Stomach smooth muscle (tissue), 2 donors: ENCODE measurements around the gene EGFR.

ENCODE experiments used
- H3K27ac ChIP-seq: one replicate; pipeline ENCODE4 v1.7.0; 2013; ENCODE audit warnings: mild to moderate bottlenecking, low read length, inconsistent platforms
- H3K27me3 ChIP-seq, 2 donors: one replicate each; pipeline ENCODE4 v1.7.0; 2013; ENCODE audit warnings: low read length in 2 of 2; ENCODE audit not compliant: insufficient read depth in 2 of 2, control insufficient read depth in 1 of 2
- H3K36me3 ChIP-seq, 2 donors: one replicate each; pipeline ENCODE4 v1.7.0; 2013; ENCODE audit warnings: low read length in 2 of 2; ENCODE audit not compliant: control insufficient read depth in 2 of 2, insufficient read depth in 2 of 2
- H3K4me1 ChIP-seq: one replicate; pipeline ENCODE4 v1.7.0; 2013; ENCODE audit warnings: low read length; ENCODE audit not compliant: control insufficient read depth, insufficient read depth
- H3K4me3 ChIP-seq, 2 donors: one replicate each; pipeline ENCODE4 v1.7.0; 2013; ENCODE audit warnings: low read length in 2 of 2
- H3K9ac ChIP-seq, 2 donors: one replicate each; pipeline ENCODE4 v1.7.0; 2013; ENCODE audit warnings: low read length in 2 of 2, mild to moderate bottlenecking in 1 of 2
- H3K9me3 ChIP-seq, 2 donors: one replicate each; pipeline ENCODE4 v1.7.0; 2013; ENCODE audit warnings: low read length in 2 of 2; ENCODE audit not compliant: control insufficient read depth in 2 of 2
- donor health status: healthy.
- donor health status: Pancreatic carcinoma.

The EGFR gene

DNA sequence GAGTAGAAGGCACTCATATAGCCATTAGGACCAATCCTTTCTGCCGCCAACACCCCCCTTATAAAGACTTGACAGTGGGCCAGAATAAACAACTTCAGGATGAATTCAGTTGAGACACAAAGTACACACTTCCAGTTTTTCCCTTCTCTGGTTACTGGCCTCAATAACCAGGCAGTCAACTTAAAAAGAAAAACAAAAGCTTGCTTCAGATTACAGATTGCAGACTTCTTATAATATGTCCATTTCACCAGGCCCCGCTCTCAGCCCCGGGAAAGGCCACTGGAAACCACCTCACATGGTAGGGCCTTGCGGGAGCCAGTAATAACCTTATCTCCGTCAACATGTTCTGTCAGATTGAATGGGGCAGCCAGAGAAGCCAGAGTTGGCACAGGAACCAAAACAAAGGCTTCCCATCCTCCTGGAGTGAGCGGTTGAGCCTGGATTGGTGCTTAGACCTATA lies 108.8 kb downstream of the EGFR start:
- Histone ChIP-seq H3K4me1 (peaks cover 52% of the 10 kb centered on the region), H3K36me3 (no peaks in the 10 kb centered on the region), H3K9me3 (no peaks in the 10 kb centered on the region), H3K27me3 (no peaks in the 10 kb centered on the region), H3K27ac (peak overlapping the region; percentile 92), H3K9ac (no peak overlapping the region), H3K4me3 (peak overlapping the region in 1 of 2 donors; percentile 31)

- peaks cover 64% of the 10 kb centered on the region for H3K4me1 ChIP-seq
- no peaks in the 10 kb centered on the region for H3K36me3 ChIP-seq
- H3K27me3 ChIP-seq = no peaks in the 10 kb centered on the region
- no peaks in the 10 kb centered on the region for H3K9me3 ChIP-seq
- no peak overlapping the region for H3K4me3 ChIP-seq
- no peak overlapping the region for H3K9ac ChIP-seq
- peak overlapping the region; percentile 92 for H3K27ac ChIP-seq
Measured at GRCh38 chr7:55128693-55129394, 110.0 kb downstream of the EGFR start.

DNA sequence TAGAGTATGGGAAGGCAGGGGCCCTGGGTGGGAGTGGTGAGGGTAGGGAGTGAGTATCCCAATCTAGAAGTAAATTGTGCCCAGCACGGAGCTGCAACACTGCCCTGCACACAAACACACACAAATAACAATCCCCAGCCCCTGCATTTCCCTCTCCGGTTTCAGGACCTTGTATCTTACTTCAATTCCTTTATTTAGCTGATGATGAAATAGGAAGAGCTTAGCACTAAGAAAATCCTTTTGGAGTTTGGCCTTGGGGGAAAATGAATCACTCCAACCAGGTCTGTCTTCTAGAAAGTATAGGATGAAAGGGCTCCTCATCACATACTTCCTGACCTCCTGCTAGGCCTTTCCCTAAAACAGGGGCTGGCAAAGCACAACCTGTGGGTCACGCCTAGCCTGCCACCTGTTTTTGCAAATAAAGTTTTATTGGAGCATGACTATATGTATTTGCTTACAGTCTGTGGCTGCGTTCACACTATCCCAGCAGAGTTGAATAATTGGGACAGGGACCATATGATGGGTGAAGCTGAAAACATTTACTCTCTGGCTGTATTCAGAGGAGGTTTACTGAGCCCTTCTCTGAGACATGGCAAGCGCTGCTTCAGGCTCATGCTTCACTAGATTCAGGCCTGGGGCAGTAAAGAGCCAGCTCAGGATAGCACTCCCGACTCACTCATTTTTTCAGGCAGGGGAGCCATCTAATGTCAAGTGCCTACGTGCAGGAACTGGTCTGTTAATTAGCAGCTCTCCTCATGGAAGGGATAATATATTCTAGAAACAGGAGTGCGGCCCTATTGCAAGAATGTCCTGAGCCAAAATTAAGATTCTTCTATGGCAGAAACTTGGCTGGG lies 111.0 kb downstream of the EGFR start:
- Histone ChIP-seq H3K27ac (peak overlapping the region; percentile 92), H3K27me3 (no peaks in the 10 kb centered on the region), H3K9ac (peak overlapping the region; percentile 57 to 60), H3K4me3 (peak overlapping the region in 1 of 2 donors; percentile 52), H3K9me3 (no peaks in the 10 kb centered on the region), H3K4me1 (peaks cover 61% of the 10 kb centered on the region), H3K36me3 (no peaks in the 10 kb centered on the region)

DNA sequence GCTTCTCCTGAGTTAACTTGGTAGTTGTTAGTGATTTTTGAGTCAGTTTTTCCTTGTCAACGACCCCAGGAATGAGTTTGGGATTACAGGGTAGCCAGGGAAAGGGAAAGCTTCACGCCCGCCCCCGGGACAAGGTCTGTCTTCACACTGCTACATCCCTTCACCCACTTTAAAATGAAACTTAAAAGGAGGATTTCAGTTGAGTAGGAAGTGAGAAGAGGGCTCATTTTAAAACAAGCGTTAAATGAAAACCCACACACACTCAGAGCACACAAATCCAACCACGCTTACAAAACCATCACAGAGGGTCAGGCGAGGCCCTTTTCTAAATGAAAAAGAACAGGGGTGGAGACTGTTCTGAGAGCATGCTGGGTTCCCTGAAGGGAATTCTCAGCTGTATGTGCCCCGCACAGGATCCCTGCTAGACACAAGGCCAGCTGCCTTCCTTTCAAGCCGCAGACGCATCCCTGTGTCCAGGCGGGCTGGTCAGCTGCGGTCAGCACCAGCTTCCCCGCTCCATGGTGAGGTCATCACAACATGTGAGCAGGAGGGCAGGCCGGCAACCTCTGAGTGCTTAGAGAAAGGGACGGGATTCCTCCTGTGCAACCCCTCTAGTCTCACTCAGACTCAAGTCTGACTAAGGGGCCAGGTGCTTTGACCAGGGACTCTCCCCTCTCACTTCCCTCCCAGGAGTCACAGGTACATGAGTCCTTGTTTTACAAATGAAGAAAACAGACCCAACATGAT lies 111.8 kb downstream of the EGFR start:
- Histone ChIP-seq H3K27me3 (no peaks in the 10 kb centered on the region), H3K9me3 (no peaks in the 10 kb centered on the region), H3K9ac (peak overlapping the region; percentile 57 to 60), H3K27ac (peak overlapping the region; percentile 92), H3K4me1 (peaks cover 58% of the 10 kb centered on the region), H3K4me3 (peak overlapping the region; percentile 21 to 52), H3K36me3 (no peaks in the 10 kb centered on the region)

GRCh38 chr7:55131142-55131929 lies 112.5 kb downstream of the EGFR start:
- H3K9ac ChIP-seq = peak overlapping the region; percentile 57 to 60
- H3K9me3 ChIP-seq = no peaks in the 10 kb centered on the region
- peaks cover 53% of the 10 kb centered on the region for H3K4me1 ChIP-seq
- no peaks in the 10 kb centered on the region for H3K36me3 ChIP-seq
- H3K27ac ChIP-seq = peak overlapping the region; percentile 92
- peak overlapping the region; percentile 21 to 52 for H3K4me3 ChIP-seq
- no peaks in the 10 kb centered on the region for H3K27me3 ChIP-seq

DNA sequence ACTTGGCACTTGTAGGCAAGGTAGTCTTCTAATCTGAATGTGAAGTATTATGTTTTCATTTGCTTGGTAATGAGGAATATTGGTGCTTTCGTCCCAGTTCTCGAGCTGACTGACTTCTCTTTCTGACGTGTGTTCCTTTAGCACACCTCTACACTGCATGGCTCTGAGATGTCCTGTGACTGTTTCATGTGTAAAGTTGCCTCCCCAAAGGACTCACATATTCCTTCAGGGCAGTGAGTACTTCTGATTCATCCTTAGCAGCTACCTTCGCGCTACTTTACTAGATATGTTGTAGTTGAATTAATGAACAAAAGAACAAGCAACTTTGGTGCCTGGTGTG lies 113.7 kb downstream of the EGFR start:
- Histone ChIP-seq H3K36me3 (no peaks in the 10 kb centered on the region), H3K27ac (peak overlapping the region; percentile 76), H3K27me3 (no peaks in the 10 kb centered on the region), H3K9ac (no peak overlapping the region), H3K4me1 (peaks cover 52% of the 10 kb centered on the region), H3K9me3 (no peaks in the 10 kb centered on the region), H3K4me3 (no peak overlapping the region)

DNA sequence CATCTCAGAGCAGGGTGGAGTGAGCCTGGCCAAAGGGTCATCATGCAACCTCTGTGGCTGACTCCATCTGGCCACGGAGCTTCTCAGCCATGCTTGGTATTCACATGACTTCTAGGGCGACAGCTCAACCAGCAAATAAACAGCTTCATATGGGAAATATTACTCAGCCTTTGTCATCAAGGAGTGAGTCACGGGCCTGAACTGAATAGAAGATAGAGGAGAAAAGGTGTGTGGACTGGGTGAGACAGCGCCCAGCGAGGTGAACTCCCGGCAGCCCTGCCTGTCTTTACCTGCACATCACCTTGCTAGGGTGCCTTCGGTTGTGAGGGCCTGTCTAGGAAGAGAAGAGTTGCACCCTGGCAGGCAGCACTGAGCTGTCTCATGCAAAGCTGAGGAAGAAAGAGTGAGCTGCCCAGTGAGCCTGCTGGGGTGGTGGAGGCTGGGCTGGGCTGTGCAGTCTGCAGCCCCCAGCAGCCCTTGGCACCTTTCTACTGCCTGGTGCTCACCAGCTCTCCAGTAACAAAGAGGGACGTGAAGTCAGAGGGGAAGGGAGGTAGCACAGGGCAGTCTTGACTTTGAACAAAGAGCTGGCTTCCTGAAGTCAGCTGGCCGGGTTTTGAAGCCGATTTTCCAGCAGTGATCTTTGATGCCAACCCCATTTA lies 114.2 kb downstream of the EGFR start:
- H3K36me3 ChIP-seq = no peaks in the 10 kb centered on the region
- peaks cover 47% of the 10 kb centered on the region for H3K4me1 ChIP-seq
- H3K4me3 ChIP-seq = no peak overlapping the region
- peak overlapping the region; percentile 76 for H3K27ac ChIP-seq
- H3K27me3 ChIP-seq = no peaks in the 10 kb centered on the region
- H3K9me3 ChIP-seq = no peaks in the 10 kb centered on the region
- H3K9ac ChIP-seq = no peak overlapping the region

GRCh38 chr7:55133630-55134358 lies 115.0 kb downstream of the EGFR start:
- no peaks in the 10 kb centered on the region for H3K9me3 ChIP-seq
- no peaks in the 10 kb centered on the region for H3K36me3 ChIP-seq
- peak overlapping the region; percentile 76 for H3K27ac ChIP-seq
- H3K27me3 ChIP-seq = no peaks in the 10 kb centered on the region
- H3K4me3 ChIP-seq = no peak overlapping the region
- no peak overlapping the region for H3K9ac ChIP-seq
- peaks cover 45% of the 10 kb centered on the region for H3K4me1 ChIP-seq

DNA sequence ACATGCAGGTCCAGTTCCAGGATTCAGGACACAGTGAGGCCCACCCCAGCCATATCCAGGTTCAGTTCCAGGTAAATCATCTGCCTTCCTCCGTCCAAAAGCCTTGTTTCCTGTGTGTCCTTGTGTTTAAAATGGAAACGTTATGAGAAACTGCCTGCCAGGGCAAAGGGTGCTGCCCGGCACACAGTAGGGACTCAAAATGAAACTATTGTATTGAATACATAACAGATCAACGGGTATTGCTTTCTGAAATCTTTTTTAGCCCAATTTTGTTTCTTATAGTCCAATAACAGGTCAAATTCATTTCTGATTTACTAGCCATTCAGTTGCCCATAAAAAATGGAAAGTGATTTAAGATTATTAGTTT lies 115.5 kb downstream of the EGFR start:
- H3K4me3 ChIP-seq = no peak overlapping the region
- no peaks in the 10 kb centered on the region for H3K36me3 ChIP-seq
- no peaks in the 10 kb centered on the region for H3K27me3 ChIP-seq
- peak overlapping the region; percentile 76 for H3K27ac ChIP-seq
- H3K9me3 ChIP-seq = no peaks in the 10 kb centered on the region
- no peak overlapping the region for H3K9ac ChIP-seq
- H3K4me1 ChIP-seq = peaks cover 44% of the 10 kb centered on the region
